OCI-LY7 (cell line): ENCODE measurements around the gene NRXN2. TPM values are rescaled to one million over a fixed set of nuclear protein-coding genes. Genes with fewer than 3 reads are reported as not detected.

Experiments
- BruUV-seq: library from RNA; stranded (reverse); fragments of 400-500 nt; replicated peaks from 2 replicates; lab custom pipeline; 2021; lab: Mats Ljungman, UMichigan
- CTCF ChIA-PET: fragments of 300-600 bp; sonication (Branson Sonifier 250); formaldehyde crosslinking; loops from one replicate; lab custom pipeline; 2022; ENCODE audit warnings: antibody characterized with exemption; ENCODE audit not compliant: unreplicated experiment; lab: Charles Lee
- POLR2A ChIA-PET: fragments of 300-600 bp; sonication (Branson Sonifier 250); formaldehyde crosslinking; loops from one replicate; lab custom pipeline; 2022; ENCODE audit warnings: antibody characterized with exemption; lab: Charles Lee
- DNase-seq: peaks from one replicate; pipeline ENCODE4 v3.0.0-alpha.2; 2015; ENCODE audit warnings: low spot score
- H2AFZ ChIP-seq: fragments of 200-600 bp; sonication (generic), shearing (Covaris generic); 2 replicates; pipeline ENCODE4 v1.6.1; 2014; ENCODE audit warnings: mild to moderate bottlenecking, antibody characterized with exemption, low read length, moderate library complexity
- H3K27ac ChIP-seq: fragments of 200-600 bp; sonication (generic); 2 replicates; pipeline ENCODE4 v1.5.1; 2014; ENCODE audit warnings: mixed run types, low read depth, mild to moderate bottlenecking, moderate library complexity, low read length, inconsistent platforms; ENCODE audit not compliant: poor library complexity, severe bottlenecking
- H3K36me3 ChIP-seq: fragments of 200-600 bp; sonication (generic); 2 replicates; pipeline ENCODE4 v1.6.1; 2014; ENCODE audit warnings: mild to moderate bottlenecking, antibody characterized with exemption, low read length, moderate library complexity, mixed read lengths; ENCODE audit not compliant: insufficient read depth
- H3K4me1 ChIP-seq: fragments of 200-600 bp; sonication (generic); 2 replicates; pipeline ENCODE4 v1.5.1; 2014; ENCODE audit warnings: mild to moderate bottlenecking, low read length; ENCODE audit not compliant: insufficient read depth, poor library complexity, severe bottlenecking
- H3K4me2 ChIP-seq: fragments of 200-600 bp; sonication (generic); 2 replicates; pipeline ENCODE4 v1.6.1; 2014; ENCODE audit warnings: mild to moderate bottlenecking, low read length
- H3K4me3 ChIP-seq: fragments of 200-600 bp; sonication (generic); 2 replicates; pipeline ENCODE4 v1.5.1; 2014; ENCODE audit warnings: mild to moderate bottlenecking, low read depth, low read length; ENCODE audit not compliant: poor library complexity, severe bottlenecking
- H3K79me2 ChIP-seq: fragments of 200-600 bp; sonication (generic); 2 replicates; pipeline ENCODE4 v1.6.1; 2016; ENCODE audit warnings: low read depth, mild to moderate bottlenecking, low read length, moderate library complexity, mixed read lengths; ENCODE audit not compliant: insufficient read depth
- H3K9me2 ChIP-seq: fragments of 200-600 bp; sonication (generic); 2 replicates; pipeline ENCODE4 v1.6.1; 2016; ENCODE audit warnings: mild to moderate bottlenecking, low read length, mixed read lengths; ENCODE audit not compliant: insufficient read depth
- H3K9me3 ChIP-seq: fragments of 200-600 bp; sonication (generic); 2 replicates; pipeline ENCODE4 v1.6.1; 2014; ENCODE audit warnings: mild to moderate bottlenecking, mixed run types, low read length, mixed read lengths
- H4K20me1 ChIP-seq: fragments of 200-600 bp; sonication (generic); 2 replicates; pipeline ENCODE4 v1.6.1; 2014; ENCODE audit warnings: mild to moderate bottlenecking, antibody characterized with exemption, low read length, moderate library complexity, mixed read lengths; ENCODE audit not compliant: insufficient read depth
- EZH2phosphoT487 ChIP-seq: fragments of 200-600 bp; sonication (generic); IDR thresholded peaks from 2 replicates; pipeline ENCODE4 v1.6.1; 2018; ENCODE audit warnings: low read depth, borderline replicate concordance, mild to moderate bottlenecking, mixed run types, antibody characterized with exemption, low read length, moderate library complexity, mixed read lengths
- intact Hi-C: fragments of 100-400 bp; cut with micrococcal nuclease; formaldehyde crosslinking; loops from one replicate; pipeline ENCODE4 v1.10.0; 2022; ENCODE audit not compliant: unreplicated experiment
- total RNA-seq, 2 experiments: library from RNA; depleted of rRNA in 1 of 2; stranded (reverse); fragments of >200 nt in 1 of 2; shearing (Covaris generic) in 1 of 2; gene quantifications; 2 replicates each; pipeline ENCODE4 v1.2.3, GENCODE V29; 2014 to 2022
- TF ChIP-seq, protein P1 (sequence below): fragments of 200-600 bp; sonication (generic); conservative IDR thresholded peaks from 2 replicates; pipeline ENCODE4 v1.5.1; 2014; ENCODE audit warnings: mild to moderate bottlenecking, antibody characterized with exemption, low read length, moderate library complexity, mixed read lengths

NRXN2 gene
- total RNA-seq, 2 experiments from 2014 or later, result 2.4 to 3.3 TPM

DNA sequence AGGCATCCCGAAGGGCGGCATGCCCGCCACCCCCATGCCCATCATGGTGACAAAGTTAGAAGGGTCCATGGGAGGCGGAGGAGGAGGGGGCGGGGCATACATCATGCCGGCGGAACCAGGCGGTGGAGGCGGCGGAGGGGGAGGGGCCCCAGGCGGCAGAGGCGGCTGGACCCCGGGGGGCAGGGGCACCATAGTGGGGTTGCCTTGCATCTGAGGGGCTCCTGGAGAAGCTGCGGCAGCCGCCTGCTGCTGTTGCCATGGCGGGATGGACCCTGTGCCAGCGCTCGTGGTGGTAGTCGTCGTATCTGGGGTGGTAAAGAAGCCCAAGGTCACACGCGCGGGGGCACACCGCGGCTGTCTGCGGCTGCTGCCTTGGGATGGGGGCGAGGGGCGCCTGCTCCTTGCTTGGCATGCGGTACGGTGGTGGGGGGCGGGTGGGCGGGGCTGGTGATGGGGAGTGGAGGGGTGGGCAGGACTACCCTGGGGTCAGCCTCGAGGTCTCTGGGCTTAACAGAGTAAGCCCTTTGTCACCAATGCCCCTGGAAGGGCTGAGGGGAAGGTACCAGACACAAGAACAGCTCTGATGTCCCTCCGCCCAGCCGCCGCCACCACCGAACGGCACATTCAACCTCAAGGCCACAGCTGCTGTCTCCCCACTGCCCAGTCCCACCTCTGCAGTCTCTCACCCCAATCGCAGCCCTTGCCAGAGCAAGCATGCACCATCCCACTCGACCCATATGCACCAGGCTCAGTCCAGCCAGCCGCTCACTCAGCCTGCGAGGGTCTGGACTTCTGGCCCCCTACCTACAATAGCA lies 43.1 kb upstream of the NRXN2 start:
- peaks cover 42% of the 10 kb centered on the region for H3K4me1 ChIP-seq
- H3K36me3 ChIP-seq, result peaks cover 92% of the 10 kb centered on the region
- no peaks in the 10 kb centered on the region for H3K9me3 ChIP-seq
- no TSS peak for BruUV-seq
- H3K27ac ChIP-seq, result no peak overlapping the region
- peaks cover 39% of the 10 kb centered on the region for H4K20me1 ChIP-seq
- ChIA-PET POLR2A (no interaction called here), CTCF (no interaction called here)
- no peak for TF ChIP-seq EZH2phosphoT487
- TF ChIP-seq, protein P1, sequence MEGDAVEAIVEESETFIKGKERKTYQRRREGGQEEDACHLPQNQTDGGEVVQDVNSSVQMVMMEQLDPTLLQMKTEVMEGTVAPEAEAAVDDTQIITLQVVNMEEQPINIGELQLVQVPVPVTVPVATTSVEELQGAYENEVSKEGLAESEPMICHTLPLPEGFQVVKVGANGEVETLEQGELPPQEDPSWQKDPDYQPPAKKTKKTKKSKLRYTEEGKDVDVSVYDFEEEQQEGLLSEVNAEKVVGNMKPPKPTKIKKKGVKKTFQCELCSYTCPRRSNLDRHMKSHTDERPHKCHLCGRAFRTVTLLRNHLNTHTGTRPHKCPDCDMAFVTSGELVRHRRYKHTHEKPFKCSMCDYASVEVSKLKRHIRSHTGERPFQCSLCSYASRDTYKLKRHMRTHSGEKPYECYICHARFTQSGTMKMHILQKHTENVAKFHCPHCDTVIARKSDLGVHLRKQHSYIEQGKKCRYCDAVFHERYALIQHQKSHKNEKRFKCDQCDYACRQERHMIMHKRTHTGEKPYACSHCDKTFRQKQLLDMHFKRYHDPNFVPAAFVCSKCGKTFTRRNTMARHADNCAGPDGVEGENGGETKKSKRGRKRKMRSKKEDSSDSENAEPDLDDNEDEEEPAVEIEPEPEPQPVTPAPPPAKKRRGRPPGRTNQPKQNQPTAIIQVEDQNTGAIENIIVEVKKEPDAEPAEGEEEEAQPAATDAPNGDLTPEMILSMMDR, result no peak
- intact Hi-C loops, result no loop called here
- DNase-seq, result no peak
- H3K4me3 ChIP-seq, result no peak overlapping the region
- H3K9me2 ChIP-seq, result no peaks in the 10 kb centered on the region
- peaks cover 40% of the 10 kb centered on the region for H3K79me2 ChIP-seq
- H3K4me2 ChIP-seq, result no peak overlapping the region
- no peak overlapping the region for H2AFZ ChIP-seq

GRCh38 chr11:64765291-64765850 lies 42.4 kb upstream of the NRXN2 start:
- H4K20me1 ChIP-seq, result peaks cover 32% of the 10 kb centered on the region
- H2AFZ ChIP-seq, result no peak overlapping the region
- no peak overlapping the region for H3K4me2 ChIP-seq
- H3K36me3 ChIP-seq, result peaks cover 85% of the 10 kb centered on the region
- no peaks in the 10 kb centered on the region for H3K9me3 ChIP-seq
- BruUV-seq, result no TSS peak
- peaks cover 33% of the 10 kb centered on the region; the same call in 1 of the 2 replicates for H3K79me2 ChIP-seq
- no peaks in the 10 kb centered on the region for H3K9me2 ChIP-seq
- TF ChIP-seq EZH2phosphoT487, result no peak
- TF ChIP-seq, protein P1, result peak; percentile 47
- no peak for DNase-seq
- ChIA-PET POLR2A (no interaction called here), CTCF (no interaction called here)
- no peak overlapping the region for H3K27ac ChIP-seq
- peaks cover 49% of the 10 kb centered on the region for H3K4me1 ChIP-seq
- intact Hi-C loops, result no loop called here
- no peak overlapping the region for H3K4me3 ChIP-seq
